ENCODE measurements around the gene MYO9B. TPM values are rescaled to one million over a fixed set of nuclear protein-coding genes. Genes with fewer than 3 reads are reported as not detected.

The MYO9B gene, protein sequence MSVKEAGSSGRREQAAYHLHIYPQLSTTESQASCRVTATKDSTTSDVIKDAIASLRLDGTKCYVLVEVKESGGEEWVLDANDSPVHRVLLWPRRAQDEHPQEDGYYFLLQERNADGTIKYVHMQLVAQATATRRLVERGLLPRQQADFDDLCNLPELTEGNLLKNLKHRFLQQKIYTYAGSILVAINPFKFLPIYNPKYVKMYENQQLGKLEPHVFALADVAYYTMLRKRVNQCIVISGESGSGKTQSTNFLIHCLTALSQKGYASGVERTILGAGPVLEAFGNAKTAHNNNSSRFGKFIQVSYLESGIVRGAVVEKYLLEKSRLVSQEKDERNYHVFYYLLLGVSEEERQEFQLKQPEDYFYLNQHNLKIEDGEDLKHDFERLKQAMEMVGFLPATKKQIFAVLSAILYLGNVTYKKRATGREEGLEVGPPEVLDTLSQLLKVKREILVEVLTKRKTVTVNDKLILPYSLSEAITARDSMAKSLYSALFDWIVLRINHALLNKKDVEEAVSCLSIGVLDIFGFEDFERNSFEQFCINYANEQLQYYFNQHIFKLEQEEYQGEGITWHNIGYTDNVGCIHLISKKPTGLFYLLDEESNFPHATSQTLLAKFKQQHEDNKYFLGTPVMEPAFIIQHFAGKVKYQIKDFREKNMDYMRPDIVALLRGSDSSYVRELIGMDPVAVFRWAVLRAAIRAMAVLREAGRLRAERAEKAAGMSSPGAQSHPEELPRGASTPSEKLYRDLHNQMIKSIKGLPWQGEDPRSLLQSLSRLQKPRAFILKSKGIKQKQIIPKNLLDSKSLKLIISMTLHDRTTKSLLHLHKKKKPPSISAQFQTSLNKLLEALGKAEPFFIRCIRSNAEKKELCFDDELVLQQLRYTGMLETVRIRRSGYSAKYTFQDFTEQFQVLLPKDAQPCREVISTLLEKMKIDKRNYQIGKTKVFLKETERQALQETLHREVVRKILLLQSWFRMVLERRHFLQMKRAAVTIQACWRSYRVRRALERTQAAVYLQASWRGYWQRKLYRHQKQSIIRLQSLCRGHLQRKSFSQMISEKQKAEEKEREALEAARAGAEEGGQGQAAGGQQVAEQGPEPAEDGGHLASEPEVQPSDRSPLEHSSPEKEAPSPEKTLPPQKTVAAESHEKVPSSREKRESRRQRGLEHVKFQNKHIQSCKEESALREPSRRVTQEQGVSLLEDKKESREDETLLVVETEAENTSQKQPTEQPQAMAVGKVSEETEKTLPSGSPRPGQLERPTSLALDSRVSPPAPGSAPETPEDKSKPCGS (N-terminal part only)
- 137 and 192 TPM in 2 replicates for total RNA-seq

GRCh38 chr19:17075035-17075863 is at the start of gene MYO9B, which contains the start of gene HAUS8:
MYO9B (plus strand) TSS chr19:17075777; CDS start chr19:17101718, 25,941 bp downstream.
HAUS8 (minus strand) TSS chr19:17075452; CDS start chr19:17075422, 30 bp downstream.

DNA sequence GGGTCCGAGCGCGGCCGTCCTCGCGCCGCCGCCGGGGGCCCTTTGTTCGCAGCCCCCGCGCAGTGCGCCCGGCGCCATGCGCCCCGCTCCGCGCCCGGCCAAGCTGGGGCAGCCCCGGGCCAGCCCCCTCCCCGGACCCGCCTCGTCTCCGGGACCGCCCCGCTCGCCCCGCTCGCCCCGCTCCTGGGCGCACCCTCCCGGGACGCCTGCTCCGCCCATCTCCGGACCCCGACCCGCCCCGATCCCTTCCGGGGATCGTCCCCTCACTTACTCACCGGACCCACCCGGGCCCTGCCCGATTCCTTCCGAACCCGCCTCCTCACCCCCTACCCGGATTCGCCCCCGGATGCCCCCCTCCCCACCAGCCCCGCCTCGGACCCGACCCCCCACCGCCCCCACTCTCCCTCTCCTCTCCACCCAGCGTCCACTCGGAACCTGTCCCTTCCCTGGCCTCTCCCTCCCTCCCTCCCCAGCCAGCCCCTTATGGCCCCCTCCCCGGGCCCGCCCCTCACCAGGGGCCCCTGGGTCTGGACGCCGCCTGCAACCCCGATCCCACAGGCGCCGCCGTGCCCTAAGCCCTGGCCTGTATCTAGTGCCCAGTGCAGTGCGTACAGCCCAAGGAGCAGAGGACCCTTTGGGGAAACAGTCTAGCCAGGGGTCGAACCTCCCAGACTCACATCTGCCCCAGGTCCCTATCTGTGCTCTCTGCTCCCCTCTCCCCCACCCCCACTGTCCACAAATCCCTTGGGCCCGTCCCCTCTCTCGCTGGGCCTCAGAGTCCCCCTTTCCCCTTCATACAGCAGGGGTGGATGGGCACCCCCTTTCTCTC is 48.7 kb upstream of the MYO9B start, which contains the start of gene CPAMD8:
TSS of gene CPAMD8 (minus strand) at position 105 of the 829 bp plus-strand sequence. CDS start 168 bp downstream, outside the sequence.

DNA sequence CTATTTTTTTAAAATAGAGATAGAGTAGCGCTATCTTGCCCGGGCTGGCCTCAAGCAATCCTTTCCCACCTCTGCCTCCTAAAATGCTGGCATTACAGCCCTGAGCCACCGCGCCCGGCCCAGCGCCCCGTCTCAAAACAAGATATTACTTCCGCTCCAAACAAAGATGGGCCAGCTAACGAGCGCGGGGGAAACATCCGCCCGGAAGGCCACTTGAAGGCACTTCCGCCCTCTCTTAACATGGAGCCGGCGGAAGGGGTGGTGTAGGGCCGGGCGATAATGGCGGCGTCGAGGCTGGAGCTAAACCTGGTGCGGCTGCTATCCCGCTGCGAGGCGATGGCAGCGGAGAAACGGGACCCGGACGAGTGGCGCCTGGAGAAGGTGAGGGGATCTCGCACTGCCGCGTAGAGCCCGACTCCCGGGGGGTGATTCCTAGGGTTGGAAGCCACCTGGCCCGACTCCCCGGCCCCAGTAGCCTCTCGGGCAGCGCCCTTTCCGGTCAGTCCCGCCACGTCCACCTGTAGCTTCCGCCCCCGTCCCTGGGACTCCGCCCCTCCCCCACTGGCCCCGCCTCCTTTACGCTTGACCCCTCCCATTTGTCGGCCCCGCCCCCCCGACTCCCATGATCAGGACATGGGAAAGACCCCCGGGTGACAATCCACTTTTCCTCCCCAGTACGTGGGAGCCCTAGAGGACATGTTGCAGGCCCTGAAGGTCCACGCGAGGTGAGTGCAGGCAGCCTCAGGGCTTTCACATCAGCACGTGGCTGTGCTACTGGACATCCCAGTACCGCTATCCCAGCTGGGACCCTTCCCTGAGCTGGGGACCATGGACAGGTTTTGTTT is 139.8 kb downstream of the MYO9B start, which contains the start of gene USE1:
TSS of gene USE1 (plus strand) at position 231 of the 845 bp plus-strand sequence. CDS start at position 280, 49 bp downstream.

GRCh38 chr19:17226002-17226933 is 150.7 kb downstream of the MYO9B start, which contains the start of gene OCEL1:
OCEL1 (plus strand) TSS chr19:17226226; CDS start chr19:17226248, 22 bp downstream.

DNA sequence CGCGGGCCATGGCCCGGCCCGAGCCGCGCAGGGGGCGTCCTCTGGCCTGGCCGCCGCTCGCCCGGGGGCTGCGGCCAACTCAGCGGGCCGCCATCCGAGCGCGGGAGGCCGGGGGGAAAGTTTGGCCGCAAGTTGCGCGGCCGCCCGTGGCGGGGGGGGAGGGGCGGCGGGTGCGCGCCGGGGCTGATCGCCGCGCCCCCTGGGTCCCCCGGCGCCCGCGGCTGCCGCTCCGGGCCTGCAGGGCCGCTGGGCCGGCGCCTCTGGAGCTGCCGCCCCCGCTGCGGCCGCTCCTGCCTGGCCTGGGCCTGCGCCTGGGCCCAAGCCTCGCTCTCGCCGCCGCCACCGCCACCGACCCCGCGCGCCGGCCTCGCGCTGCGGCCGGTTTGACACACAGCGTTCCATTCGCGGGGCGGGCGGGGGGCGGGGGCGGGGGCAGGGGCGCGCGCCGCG is 170.0 kb downstream of the MYO9B start, which contains the start of gene NR2F6:
TSS of gene NR2F6 (minus strand) at position 385 of the 450 bp plus-strand sequence. CDS start 699 bp downstream, outside the sequence.

Other genes with a start within 250 kb of the MYO9B start
- gene SIN3B, start 246.4 kb upstream of the MYO9B start, total RNA-seq, result 28.0 and 37.7 TPM in 2 replicates
- 1.3 and 10.9 TPM in 2 replicates for gene F2RL3, start 186.8 kb upstream of the MYO9B start, total RNA-seq
- 0.57 and 2.4 TPM in 2 replicates for gene CPAMD8, start 49.0 kb upstream of the MYO9B start, total RNA-seq
- gene HAUS8, start 325 bp upstream of the MYO9B start, total RNA-seq, result 1.3 and 8.6 TPM in 2 replicates
- gene USE1, start 139.6 kb downstream of the MYO9B start, total RNA-seq, result 15.2 and 52.7 TPM in 2 replicates
- 5.4 and 6.3 TPM in 2 replicates for gene OCEL1, start 150.4 kb downstream of the MYO9B start, total RNA-seq
- 60.6 and 86.5 TPM in 2 replicates for gene NR2F6, start 170.1 kb downstream of the MYO9B start, total RNA-seq
- gene USHBP1, start 189.0 kb downstream of the MYO9B start, total RNA-seq, result 0.14 TPM in 1 of 2 replicates, not detected in the other
- 93.4 and 96.1 TPM in 2 replicates for gene BABAM1, start 191.7 kb downstream of the MYO9B start, total RNA-seq
- 0.44 and 0.57 TPM in 2 replicates for gene ANKLE1, start 206.1 kb downstream of the MYO9B start, total RNA-seq
- 8.3 and 12.0 TPM in 2 replicates for gene ABHD8, start 227.6 kb downstream of the MYO9B start, total RNA-seq
- 26.7 and 51.8 TPM in 2 replicates for gene MRPL34, start 230.1 kb downstream of the MYO9B start, total RNA-seq
- gene DDA1, start 233.8 kb downstream of the MYO9B start, total RNA-seq, result 28.0 and 29.3 TPM in 2 replicates

Measured in placental pericyte (primary cell).